IPS-15b (cell line): ENCODE data around the gene LYST.

Experiments used
- H3K27me3 ChIP-seq: one replicate; pipeline ENCODE4 v1.6.1; 2013; ENCODE audit warnings: low read length; ENCODE audit not compliant: control insufficient read depth, insufficient read depth
- H3K36me3 ChIP-seq: one replicate; pipeline ENCODE4 v1.6.1; 2013; ENCODE audit warnings: low read length; ENCODE audit not compliant: control insufficient read depth, insufficient read depth
- H3K4me1 ChIP-seq: one replicate; pipeline ENCODE4 v1.6.1; 2013; ENCODE audit warnings: mild to moderate bottlenecking, low read length; ENCODE audit not compliant: control insufficient read depth, insufficient read depth
- H3K4me3 ChIP-seq: one replicate; pipeline ENCODE4 v1.5.1; 2013; ENCODE audit warnings: low read depth, low read length
- H3K9ac ChIP-seq: one replicate; pipeline ENCODE4 v1.6.1; 2013; ENCODE audit warnings: low read depth, mild to moderate bottlenecking, low read length
- H3K9me3 ChIP-seq: one replicate; pipeline ENCODE4 v1.6.1; 2013; ENCODE audit warnings: mild to moderate bottlenecking, low read length; ENCODE audit not compliant: control insufficient read depth, insufficient read depth

Gene LYST

DNA sequence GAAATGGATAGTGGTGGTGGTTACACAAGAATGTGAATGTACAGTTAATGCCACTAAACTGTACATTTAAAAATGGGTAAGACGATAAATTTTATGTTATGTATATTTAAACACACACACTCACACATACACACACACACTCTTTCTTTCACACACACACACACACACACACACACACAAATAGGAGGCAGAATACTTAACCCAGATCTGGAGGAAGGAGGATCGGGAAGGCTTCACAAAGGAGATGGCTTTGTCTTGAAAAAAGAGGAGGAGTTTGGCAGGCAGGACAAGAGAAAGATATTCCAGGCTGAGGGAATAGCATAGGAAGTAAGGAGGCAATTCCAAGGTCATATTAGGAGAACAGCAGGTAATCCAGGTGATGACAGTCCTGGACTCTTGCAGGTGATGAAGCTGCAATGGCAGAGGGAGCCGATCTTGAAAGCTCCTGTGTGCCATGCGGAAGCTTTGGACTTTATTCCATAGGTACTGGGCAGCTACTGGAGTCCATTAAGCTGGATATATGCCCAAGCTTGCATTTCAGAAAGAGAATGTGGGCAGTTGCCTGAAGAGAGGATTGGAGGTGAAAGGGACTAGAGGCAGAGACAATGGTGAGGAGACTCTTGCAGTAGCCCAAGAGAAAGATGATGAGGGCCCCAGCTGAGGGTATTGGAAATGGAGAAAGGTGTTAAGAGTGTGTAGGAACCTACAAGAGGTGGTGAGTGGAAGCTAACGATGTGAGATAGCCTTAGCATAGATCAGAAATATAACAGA, 15.4 kb upstream of the LYST start:
- no peaks in the 10 kb centered on the region for H3K9me3 ChIP-seq
- no peaks in the 10 kb centered on the region for H3K36me3 ChIP-seq
- no peak overlapping the region for H3K9ac ChIP-seq
- no peaks in the 10 kb centered on the region for H3K4me1 ChIP-seq
- no peaks in the 10 kb centered on the region for H3K27me3 ChIP-seq
- no peak overlapping the region for H3K4me3 ChIP-seq

DNA sequence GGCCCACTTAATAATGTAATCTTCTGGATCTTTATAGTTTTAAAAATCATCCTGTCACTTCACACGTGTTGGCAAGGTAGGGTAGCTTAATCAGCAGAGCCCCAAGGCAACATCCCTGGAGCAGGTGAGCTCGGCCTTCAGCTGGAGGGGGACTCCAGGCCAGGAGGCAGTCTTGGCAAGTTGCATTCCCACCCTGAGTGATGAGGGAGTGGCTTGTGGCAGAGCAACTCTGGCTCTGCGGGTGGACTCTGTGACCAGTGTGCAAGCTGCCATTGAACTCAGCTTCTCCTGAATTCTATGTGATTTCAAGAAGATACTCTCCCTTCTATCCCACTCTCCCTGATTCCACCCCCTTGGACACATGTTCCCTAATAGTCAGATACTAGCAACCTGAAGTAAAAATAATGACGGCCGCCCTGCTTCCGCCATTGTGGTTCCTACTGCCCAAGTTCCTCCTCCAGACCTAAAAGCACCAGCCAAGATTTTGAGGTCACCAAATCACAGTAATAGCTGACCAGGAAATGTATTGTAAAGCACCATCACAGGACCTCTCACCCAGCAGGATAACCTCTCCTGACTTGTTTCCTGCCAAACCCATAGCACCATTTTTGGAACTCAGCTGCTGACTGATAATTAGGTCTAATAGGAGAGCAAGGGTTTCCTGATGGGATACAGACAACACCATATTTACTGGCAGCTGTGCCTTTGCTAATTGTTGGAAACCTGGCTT, 11.5 kb upstream of the LYST start:
- H3K4me1 ChIP-seq = no peaks in the 10 kb centered on the region
- no peak overlapping the region for H3K4me3 ChIP-seq
- no peaks in the 10 kb centered on the region for H3K27me3 ChIP-seq
- H3K36me3 ChIP-seq = no peaks in the 10 kb centered on the region
- no peak overlapping the region for H3K9ac ChIP-seq
- H3K9me3 ChIP-seq = no peaks in the 10 kb centered on the region

DNA sequence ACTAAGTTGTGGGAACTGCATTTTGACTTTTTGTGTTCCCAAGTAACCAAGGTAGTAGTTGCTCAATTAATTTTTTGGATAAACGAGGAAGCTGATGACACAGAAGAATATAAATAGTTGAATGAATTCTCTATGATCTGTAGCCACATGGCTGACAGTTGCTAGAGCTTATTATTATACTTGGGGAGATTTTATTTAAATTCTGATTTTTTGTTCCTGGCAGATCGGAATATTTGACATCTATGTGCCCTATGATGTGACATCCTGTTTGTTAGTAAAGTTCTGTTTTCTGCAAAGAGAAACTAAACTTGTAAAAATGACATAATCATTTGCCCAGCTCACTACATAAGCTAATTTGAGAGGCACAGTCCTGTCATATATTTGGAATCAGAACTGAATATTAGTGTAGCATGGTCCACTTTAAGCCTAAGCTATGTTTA, 9.7 kb upstream of the LYST start:
- Histone ChIP-seq H3K9me3 (no peaks in the 10 kb centered on the region), H3K4me3 (no peak overlapping the region), H3K4me1 (no peaks in the 10 kb centered on the region), H3K27me3 (no peaks in the 10 kb centered on the region), H3K9ac (no peak overlapping the region), H3K36me3 (no peaks in the 10 kb centered on the region)

- Histone ChIP-seq H3K9ac (no peak overlapping the region), H3K27me3 (no peaks in the 10 kb centered on the region), H3K36me3 (no peaks in the 10 kb centered on the region), H3K4me3 (no peak overlapping the region), H3K4me1 (no peaks in the 10 kb centered on the region), H3K9me3 (no peaks in the 10 kb centered on the region)
These were observed 8.4 kb upstream of the LYST start for GRCh38 chr1:235875036-235875597.

GRCh38 chr1:235874261-235874660, 7.6 kb upstream of the LYST start:
- Histone ChIP-seq H3K27me3 (no peaks in the 10 kb centered on the region), H3K4me3 (no peak overlapping the region), H3K9me3 (no peaks in the 10 kb centered on the region), H3K9ac (no peak overlapping the region), H3K36me3 (no peaks in the 10 kb centered on the region), H3K4me1 (no peaks in the 10 kb centered on the region)

GRCh38 chr1:235873571-235873970, 6.9 kb upstream of the LYST start:
- Histone ChIP-seq H3K4me1 (no peaks in the 10 kb centered on the region), H3K27me3 (no peaks in the 10 kb centered on the region), H3K9ac (no peak overlapping the region), H3K9me3 (no peaks in the 10 kb centered on the region), H3K36me3 (no peaks in the 10 kb centered on the region), H3K4me3 (no peak overlapping the region)

GRCh38 chr1:235873045-235873444, 6.3 kb upstream of the LYST start:
- no peaks in the 10 kb centered on the region for H3K36me3 ChIP-seq
- H3K4me1 ChIP-seq = no peaks in the 10 kb centered on the region
- H3K9me3 ChIP-seq = no peaks in the 10 kb centered on the region
- H3K4me3 ChIP-seq = no peak overlapping the region
- H3K27me3 ChIP-seq = no peaks in the 10 kb centered on the region
- no peak overlapping the region for H3K9ac ChIP-seq

- H3K4me3 ChIP-seq = no peak overlapping the region
- H3K9me3 ChIP-seq = no peaks in the 10 kb centered on the region
- no peak overlapping the region for H3K9ac ChIP-seq
- no peaks in the 10 kb centered on the region for H3K4me1 ChIP-seq
- no peaks in the 10 kb centered on the region for H3K36me3 ChIP-seq
- H3K27me3 ChIP-seq = no peaks in the 10 kb centered on the region
These were observed 5.6 kb upstream of the LYST start for GRCh38 chr1:235872270-235872669.

- H3K4me3 ChIP-seq = peak overlapping the region; percentile 71
- H3K4me1 ChIP-seq = no peaks in the 10 kb centered on the region
- no peaks in the 10 kb centered on the region for H3K9me3 ChIP-seq
- H3K36me3 ChIP-seq = no peaks in the 10 kb centered on the region
- peaks cover 17% of the 10 kb centered on the region for H3K27me3 ChIP-seq
- H3K9ac ChIP-seq = no peak overlapping the region
These were observed 1.3 kb upstream of the LYST start for GRCh38 chr1:235867903-235868469.

DNA sequence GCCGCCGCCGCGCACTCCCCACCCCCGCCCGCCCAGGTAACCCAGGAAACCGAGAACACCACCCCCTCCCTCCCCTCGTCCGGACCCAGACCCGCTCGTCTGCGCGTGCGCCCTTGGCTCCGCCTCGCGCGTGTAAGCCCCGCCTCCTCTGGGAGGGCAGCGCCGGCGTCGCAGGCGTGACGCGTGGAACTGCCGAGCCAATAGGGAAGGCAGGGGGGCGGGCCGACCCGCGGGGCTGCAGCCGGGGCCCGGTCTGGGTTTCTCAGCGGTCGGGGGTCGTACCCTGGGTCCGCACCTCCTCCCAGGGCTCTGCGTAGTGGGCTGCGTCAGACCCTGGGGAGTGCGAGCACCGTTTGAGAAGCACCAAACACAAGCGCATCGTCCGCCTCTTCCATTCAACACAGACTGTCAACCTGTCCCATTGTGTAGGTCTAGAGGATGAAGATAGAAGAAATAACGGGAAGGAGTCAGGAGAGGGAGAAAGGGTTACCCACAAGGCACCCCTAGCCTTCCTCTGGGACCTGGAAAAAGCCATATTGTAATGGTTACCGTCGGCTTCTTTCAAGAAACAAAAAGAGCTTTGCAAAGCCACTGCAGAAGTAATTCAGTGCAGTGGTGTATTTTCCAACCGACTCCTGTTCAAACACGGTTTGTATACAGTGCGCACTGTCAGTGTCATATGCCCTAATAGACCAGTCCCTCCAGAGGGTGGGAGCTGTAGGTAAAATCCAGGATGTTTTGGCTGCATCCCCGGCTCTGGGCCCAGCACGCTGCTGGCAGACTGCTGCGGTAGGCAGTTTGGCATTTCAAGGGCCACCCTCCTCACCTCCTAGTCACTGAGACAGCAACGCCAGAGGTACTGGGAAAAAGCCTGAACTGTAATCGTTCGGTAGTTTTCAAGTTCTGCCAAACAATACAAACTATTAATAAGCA, 473 bp upstream of the LYST start:
- H3K4me1 ChIP-seq = no peaks in the 10 kb centered on the region
- peak overlapping the region; percentile 47 for H3K9ac ChIP-seq
- peaks cover 17% of the 10 kb centered on the region for H3K27me3 ChIP-seq
- H3K9me3 ChIP-seq = no peaks in the 10 kb centered on the region
- peak overlapping the region; percentile 71 for H3K4me3 ChIP-seq
- no peaks in the 10 kb centered on the region for H3K36me3 ChIP-seq

- no peaks in the 10 kb centered on the region for H3K4me1 ChIP-seq
- peaks cover 17% of the 10 kb centered on the region for H3K27me3 ChIP-seq
- H3K9ac ChIP-seq = no peak overlapping the region
These were observed 1.0 kb downstream of the LYST start for GRCh38 chr1:235865565-235866204.

More at GRCh38 chr1:235865565-235866204, 1.0 kb downstream of the LYST start:
- peak overlapping the region; percentile 55 for H3K4me3 ChIP-seq
- H3K9me3 ChIP-seq = no peaks in the 10 kb centered on the region
- H3K36me3 ChIP-seq = no peaks in the 10 kb centered on the region
